GM13977 (cell line): ENCODE measurements around the gene CLSTN2.

Source experiments
- DNase-seq: peaks from one replicate; pipeline ENCODE4 v3.0.0; 2012; ENCODE audit warnings: low spot score
- in situ Hi-C: fragments of 300-500 bp; cut with MboI; formaldehyde crosslinking; loops from one replicate; pipeline ENCODE4 v1.12.0; 2022; ENCODE audit warnings: low sequenced_read_pairs, low pct_unique_long_range_greater_than_20kb, mixed read lengths, inconsistent platforms; ENCODE audit not compliant: unreplicated experiment
- TF ChIP-seq, protein P1 (sequence below): IDR thresholded peaks from 2 replicates; pipeline ENCODE4 v1.5.1; 2012; ENCODE audit warnings: mild to moderate bottlenecking, control low read depth; ENCODE audit not compliant: insufficient read depth; ENCODE audit errors: extremely low read depth, missing control alignments

The CLSTN2 gene

DNA sequence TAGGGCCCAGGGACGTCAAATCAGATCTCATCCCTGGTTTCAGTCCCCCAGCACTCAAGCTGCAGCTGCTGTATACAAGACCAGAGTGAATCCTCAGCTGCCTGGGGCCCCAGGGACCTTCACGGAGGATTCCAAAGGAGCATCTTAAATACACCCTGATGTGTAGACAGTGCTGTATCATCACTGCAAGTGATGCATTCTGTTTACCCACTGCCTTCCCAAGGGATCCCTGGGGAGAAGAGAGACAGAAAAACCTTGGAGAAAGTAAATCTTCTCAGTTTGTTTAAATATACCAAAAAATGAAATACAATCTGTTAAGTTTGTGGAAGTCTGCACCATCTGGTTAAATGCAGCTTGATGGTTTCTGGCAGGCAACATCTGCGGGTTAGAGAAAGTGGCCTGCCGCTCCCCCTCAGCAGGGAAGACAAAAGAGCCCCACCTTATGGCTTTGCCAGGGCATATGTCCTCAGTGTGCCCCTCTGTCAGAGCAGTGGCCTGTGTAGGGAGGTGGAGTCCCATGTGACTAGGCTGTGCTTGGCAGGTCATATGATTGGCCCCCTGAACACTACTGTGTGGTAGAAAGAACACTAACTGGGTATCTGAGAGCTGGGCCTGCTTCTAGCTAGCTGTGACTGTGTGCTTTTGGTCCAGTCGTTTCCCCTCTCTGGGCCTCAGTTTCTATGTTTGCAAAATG is 520.7 kb downstream of the CLSTN2 start:
- DNase-seq: no peak
- in situ Hi-C loops: no loop called here
- TF ChIP-seq, protein P1, sequence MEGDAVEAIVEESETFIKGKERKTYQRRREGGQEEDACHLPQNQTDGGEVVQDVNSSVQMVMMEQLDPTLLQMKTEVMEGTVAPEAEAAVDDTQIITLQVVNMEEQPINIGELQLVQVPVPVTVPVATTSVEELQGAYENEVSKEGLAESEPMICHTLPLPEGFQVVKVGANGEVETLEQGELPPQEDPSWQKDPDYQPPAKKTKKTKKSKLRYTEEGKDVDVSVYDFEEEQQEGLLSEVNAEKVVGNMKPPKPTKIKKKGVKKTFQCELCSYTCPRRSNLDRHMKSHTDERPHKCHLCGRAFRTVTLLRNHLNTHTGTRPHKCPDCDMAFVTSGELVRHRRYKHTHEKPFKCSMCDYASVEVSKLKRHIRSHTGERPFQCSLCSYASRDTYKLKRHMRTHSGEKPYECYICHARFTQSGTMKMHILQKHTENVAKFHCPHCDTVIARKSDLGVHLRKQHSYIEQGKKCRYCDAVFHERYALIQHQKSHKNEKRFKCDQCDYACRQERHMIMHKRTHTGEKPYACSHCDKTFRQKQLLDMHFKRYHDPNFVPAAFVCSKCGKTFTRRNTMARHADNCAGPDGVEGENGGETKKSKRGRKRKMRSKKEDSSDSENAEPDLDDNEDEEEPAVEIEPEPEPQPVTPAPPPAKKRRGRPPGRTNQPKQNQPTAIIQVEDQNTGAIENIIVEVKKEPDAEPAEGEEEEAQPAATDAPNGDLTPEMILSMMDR: no peak

DNA sequence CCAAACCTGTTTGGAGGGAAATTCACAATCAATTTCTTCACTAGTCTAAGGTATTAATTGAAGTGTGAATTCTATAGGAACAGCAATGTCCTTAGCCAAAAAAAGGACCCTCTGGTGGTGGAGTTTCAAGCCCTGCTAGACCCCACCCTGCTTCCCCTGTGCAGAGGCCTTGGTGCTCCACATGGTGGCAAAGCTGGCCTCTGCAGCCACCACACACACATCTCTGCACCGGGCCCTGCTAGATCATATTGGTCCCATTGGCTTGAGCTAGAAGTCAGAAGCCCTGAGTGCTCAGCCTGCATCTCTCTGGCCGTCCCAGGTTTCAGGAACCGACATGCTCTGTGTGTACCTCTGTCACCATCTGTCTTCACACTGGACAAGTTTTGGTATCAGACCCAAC is 522.0 kb downstream of the CLSTN2 start:
- TF ChIP-seq, protein P1: no peak
- in situ Hi-C loops: no loop called here
- no peak for DNase-seq

DNA sequence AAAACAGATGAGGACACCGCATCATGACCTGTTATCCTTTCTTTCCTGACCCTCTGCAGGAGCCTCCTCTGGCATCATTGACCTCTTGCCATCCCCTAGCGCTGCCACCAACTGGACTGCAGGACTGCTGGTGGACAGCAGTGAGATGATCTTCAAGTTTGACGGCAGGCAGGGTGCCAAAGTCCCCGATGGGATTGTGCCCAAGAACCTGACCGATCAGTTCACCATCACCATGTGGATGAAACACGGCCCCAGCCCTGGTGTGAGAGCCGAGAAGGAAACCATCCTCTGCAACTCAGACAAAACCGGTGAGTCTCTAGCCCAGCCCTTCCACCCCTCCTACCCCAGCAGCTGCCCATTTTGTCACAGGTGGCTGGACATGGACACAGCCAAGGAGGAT is 524.5 kb downstream of the CLSTN2 start:
- no peak for DNase-seq
- TF ChIP-seq, protein P1: no peak
- in situ Hi-C loops: no loop called here

DNA sequence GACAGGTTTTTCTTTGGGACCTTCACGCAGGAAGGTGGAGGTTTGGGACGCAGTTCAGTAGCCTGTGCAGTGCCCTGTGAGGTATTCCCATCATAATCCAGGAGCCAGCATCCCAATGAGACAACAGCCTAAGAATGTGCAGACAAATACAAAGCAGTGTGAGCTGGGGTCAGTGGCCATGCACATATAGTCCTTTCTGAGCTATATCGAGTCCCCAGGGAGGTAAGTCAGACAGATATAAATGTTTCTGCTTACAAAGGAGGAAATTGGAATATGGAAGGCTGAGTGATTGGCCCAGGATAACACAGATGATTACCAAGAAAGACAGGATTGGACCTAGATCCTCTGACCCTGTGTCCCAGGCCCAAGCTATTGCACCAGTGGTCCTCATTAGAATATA is 526.3 kb downstream of the CLSTN2 start:
- TF ChIP-seq, protein P1: no peak
- in situ Hi-C loops: no loop called here
- no peak for DNase-seq

DNA sequence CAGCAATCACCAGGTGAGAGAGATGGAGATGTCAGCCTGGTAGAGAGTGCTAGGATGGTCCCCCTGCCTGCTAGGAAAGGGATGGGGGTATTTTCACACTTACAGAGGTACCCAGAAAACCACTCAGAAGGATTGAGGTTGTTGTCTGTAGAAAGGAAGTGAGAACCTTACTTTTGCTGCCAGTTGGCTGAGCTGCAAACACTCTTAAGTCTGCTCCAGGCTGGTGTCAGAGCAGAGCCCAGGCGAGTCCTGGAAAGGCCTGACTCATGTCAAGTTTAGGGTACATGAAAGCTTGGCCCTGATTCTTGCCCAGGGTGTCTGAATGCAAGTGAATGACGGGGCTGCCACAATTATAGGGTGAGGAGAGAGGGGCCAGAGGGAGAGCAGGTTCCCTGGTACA is 528.4 kb downstream of the CLSTN2 start:
- in situ Hi-C loops: no loop called here
- no peak for DNase-seq

DNA sequence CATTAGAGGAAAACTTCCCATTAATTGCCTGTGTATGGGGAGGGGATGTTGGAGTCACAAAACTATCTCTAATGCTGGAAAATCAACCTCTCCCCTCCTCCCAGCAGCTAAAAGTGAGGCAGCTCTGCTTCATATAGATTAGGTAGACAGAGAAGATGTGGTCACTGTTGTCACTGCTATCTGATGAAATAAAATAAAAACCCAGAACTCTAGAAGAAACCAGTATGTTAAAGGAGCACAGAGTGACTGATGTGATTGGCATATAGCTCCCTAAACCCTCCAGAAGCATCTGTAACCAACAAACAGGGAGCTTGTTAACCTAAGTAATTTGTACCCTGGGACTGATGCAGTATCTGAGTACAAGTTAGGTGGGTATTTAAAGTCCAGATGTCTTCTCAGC is 531.0 kb downstream of the CLSTN2 start:
- in situ Hi-C loops: no loop called here
- TF ChIP-seq, protein P1: no peak
- no peak for DNase-seq

More for the DNA sequence above, 528.4 kb downstream of the CLSTN2 start:
- TF ChIP-seq, protein P1: no peak

DNA sequence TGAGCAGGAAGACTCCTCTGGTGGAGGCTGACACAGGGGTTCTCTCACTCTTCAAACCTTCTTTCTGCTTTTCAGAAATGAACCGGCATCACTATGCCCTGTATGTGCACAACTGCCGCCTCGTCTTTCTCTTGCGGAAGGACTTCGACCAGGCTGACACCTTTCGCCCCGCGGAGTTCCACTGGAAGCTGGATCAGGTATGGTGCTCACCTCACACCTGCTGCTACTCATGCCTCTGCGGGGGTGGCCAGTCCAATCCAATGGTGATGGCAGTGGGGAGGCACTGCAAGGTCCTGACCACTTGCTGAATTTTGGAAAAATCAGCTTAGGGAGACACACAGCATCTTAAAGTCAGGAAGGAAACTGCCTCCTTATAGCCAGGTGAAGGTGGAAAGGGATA is 531.5 kb downstream of the CLSTN2 start:
- no peak for DNase-seq
- in situ Hi-C loops: no loop called here
- TF ChIP-seq, protein P1: no peak
